Testis (tissue), 3 donors: ENCODE measurements around the gene STIM2. TPM values are rescaled to one million over a fixed set of nuclear protein-coding genes. Genes with fewer than 3 reads are reported as not detected.

ENCODE experiments used
- DNase-seq: peaks from one replicate; pipeline ENCODE4 v3.0.0-alpha.2; 2019
- H3K27ac ChIP-seq, 2 donors: fragments of 200-600 bp; sonication (generic); one replicate each; pipeline ENCODE4 v1.5.1; 2019
- H3K27me3 ChIP-seq: fragments of 200-600 bp; sonication (generic); one replicate; pipeline ENCODE4 v1.5.1; 2019
- H3K36me3 ChIP-seq: fragments of 200-600 bp; sonication (generic); one replicate; pipeline ENCODE4 v1.5.1; 2017; ENCODE audit warnings: low read depth; ENCODE audit errors: missing control alignments
- H3K4me1 ChIP-seq: fragments of 200-600 bp; sonication (generic); one replicate; pipeline ENCODE4 v1.5.1; 2019
- H3K4me3 ChIP-seq, 2 donors: fragments of 200-600 bp; sonication (generic); one replicate each; pipeline ENCODE4 v1.5.1; 2017 to 2019
- H3K9me3 ChIP-seq: fragments of 200-600 bp; sonication (generic); one replicate; pipeline ENCODE4 v1.5.1; 2017
- POLR2A ChIP-seq: fragments of 450-650 bp; IDR thresholded peaks from one replicate; pipeline ENCODE4 v1.6.1; 2017; ENCODE audit warnings: antibody characterized with exemption, mild to moderate bottlenecking, moderate library complexity
- WGBS, 2 donors: methylation state at CpG; one replicate each; pipeline ENCODE4 v1.1.5; 2018; 5-methylcytosine and 5-hydroxymethylcytosine counted together
- intact Hi-C: fragments of 100-400 bp; cut with DNase I; formaldehyde crosslinking; loops from one replicate; pipeline ENCODE4 v1.15.1; 2023; ENCODE audit warnings: low total_unique reads
- polyA plus RNA-seq: library from polyadenylated mRNA; stranded (reverse); fragments of 350-450 nt; fragmentation: Illumina TruSeq; extraction: RNeasy Lipid Tissue Mini Kit (QIAGEN cat#74804); gene quantifications from one replicate; pipeline ENCODE4 v1.2.3, GENCODE V29; 2014; ENCODE audit warnings: low read depth, low replicate concordance; ENCODE audit not compliant: insufficient read depth
- total RNA-seq, 2 donors: library from RNA; depleted of rRNA; stranded (reverse); fragments of >200 nt; gene quantifications; one replicate each; pipeline ENCODE4 v1.2.3, GENCODE V29; 2016
- TF ChIP-seq, protein P1 (sequence below), 3 experiments: fragments of 450-650 bp in 2 of 3; fragments of 200-600 bp in 1 of 3; sonication (generic) in 1 of 3; IDR thresholded peaks; one replicate each; pipeline ENCODE4 v1.5.1; 2016 to 2019; ENCODE audit warnings: antibody characterized with exemption in 3 of 3, mild to moderate bottlenecking in 2 of 3, moderate library complexity in 1 of 3

STIM2 gene
- total and polyA plus RNA-seq, 3 donors from 2014 or later, result 14.3 to 35.0 (median 29.4) TPM

DNA sequence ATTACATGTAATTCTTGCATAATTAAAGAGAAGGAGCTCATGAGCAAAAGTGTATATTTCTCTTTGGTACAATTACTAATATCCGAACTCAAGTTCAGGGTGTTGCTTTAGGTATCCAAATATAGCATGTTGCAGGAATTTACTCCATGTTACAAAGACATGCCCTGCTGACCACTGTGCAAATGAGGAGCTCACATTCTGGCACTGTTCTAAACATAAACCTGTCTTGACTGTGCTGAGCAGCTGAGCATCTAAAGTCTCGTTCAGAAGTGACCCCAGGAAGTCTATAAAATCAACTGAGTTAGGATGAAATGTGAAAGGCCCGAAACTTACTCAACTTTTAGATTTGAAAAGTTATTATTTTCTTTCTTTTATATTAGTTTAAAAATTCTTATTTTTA is 124.3 kb downstream of the STIM2 start:
- DNase-seq, result no peak
- Histone ChIP-seq H3K27me3 (no peaks in the 10 kb centered on the region), H3K4me3 (no peak overlapping the region), H3K36me3 (no peaks in the 10 kb centered on the region), H3K27ac (no peak overlapping the region), H3K9me3 (no peaks in the 10 kb centered on the region), H3K4me1 (no peaks in the 10 kb centered on the region)
- intact Hi-C loops, result no loop called here
- WGBS, 2 donors, result 85 to 86% methylated on average over 3 of the region's 3 CpGs
- TF ChIP-seq, protein P1, sequence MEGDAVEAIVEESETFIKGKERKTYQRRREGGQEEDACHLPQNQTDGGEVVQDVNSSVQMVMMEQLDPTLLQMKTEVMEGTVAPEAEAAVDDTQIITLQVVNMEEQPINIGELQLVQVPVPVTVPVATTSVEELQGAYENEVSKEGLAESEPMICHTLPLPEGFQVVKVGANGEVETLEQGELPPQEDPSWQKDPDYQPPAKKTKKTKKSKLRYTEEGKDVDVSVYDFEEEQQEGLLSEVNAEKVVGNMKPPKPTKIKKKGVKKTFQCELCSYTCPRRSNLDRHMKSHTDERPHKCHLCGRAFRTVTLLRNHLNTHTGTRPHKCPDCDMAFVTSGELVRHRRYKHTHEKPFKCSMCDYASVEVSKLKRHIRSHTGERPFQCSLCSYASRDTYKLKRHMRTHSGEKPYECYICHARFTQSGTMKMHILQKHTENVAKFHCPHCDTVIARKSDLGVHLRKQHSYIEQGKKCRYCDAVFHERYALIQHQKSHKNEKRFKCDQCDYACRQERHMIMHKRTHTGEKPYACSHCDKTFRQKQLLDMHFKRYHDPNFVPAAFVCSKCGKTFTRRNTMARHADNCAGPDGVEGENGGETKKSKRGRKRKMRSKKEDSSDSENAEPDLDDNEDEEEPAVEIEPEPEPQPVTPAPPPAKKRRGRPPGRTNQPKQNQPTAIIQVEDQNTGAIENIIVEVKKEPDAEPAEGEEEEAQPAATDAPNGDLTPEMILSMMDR (IDR thresholded peaks at IDR 0.05), result no peak
- no peak for TF ChIP-seq POLR2A

DNA sequence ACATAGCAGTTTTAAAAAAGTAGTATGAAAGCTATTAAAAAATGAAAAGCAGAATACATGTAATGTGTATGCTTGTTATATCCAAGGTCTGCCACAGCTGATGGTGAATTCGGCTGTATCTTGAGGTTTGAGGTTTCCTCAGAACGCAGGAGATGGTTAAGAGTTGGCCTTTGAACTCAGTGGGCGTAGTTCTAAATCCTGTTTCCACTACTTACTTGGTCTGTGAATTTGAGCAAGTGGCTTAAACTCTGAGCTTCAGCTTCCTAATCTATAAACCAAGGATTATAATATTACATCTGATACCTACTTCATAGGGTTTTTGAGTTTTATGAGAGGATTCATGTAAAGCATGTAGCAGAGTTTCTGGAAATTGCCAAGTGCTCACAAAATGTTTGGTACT is 125.2 kb downstream of the STIM2 start:
- WGBS, 2 donors, result 75% methylated on average over 3 of the region's 3 CpGs
- Histone ChIP-seq H3K4me1 (no peaks in the 10 kb centered on the region), H3K27ac (no peak overlapping the region), H3K4me3 (no peak overlapping the region), H3K27me3 (no peaks in the 10 kb centered on the region), H3K9me3 (no peaks in the 10 kb centered on the region), H3K36me3 (no peaks in the 10 kb centered on the region)
- DNase-seq, result no peak
- intact Hi-C loops, result no loop called here
- TF ChIP-seq POLR2A, result no peak
- TF ChIP-seq, protein P1 (IDR thresholded peaks at IDR 0.05), result no peak

DNA sequence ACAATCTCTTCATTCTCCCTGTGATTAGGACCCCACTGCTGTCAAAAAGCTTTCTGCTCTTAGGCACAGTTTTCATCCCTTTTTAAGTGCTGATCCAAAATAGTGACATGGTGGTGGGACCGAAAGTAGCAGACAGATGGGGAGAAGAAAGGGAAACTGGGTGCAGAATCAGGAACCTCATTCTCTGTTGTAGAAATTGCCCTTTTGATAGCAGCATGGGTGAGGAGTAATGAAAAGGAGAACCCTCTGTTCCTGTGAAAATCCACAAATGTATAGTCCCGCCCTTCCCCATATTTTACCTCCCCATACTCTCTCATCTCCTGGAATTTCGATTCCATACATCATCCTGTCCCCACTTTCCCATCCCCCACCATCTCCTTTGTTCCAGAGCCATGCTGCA is 126.5 kb downstream of the STIM2 start:
- Histone ChIP-seq H3K4me1 (peaks cover under 1% of the 10 kb centered on the region), H3K27ac (no peak overlapping the region), H3K27me3 (no peaks in the 10 kb centered on the region), H3K4me3 (no peak overlapping the region), H3K36me3 (no peaks in the 10 kb centered on the region), H3K9me3 (no peaks in the 10 kb centered on the region)
- intact Hi-C loops, result no loop called here
- 90 to 92% methylated on average over 3 of the region's 3 CpGs for WGBS, 2 donors
- no peak for DNase-seq
- no peak for TF ChIP-seq POLR2A
- TF ChIP-seq, protein P1 (IDR thresholded peaks at IDR 0.05), result no peak

DNA sequence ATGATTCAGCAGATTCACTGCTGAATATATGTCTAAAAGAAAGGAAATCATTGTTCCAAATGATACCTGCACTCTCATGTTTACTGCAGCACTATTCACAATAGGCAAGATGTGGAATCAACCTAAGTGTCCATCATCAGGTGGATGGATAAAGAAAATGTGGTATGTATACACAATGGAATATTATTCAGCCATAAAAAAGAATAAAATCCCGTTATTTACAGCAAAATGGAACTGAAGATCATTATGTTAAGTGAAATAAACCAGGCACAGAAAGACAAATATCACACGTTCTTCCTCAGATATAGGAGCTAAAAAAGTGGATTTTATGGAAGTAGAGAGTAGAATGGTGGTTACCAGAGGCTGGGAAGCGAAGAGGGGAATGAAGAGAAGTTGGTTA is 130.4 kb downstream of the STIM2 start:
- intact Hi-C loops, result no loop called here
- WGBS, 2 donors, result 91 to 94% methylated on average over 3 of the region's 3 CpGs

More for the DNA sequence above, 130.4 kb downstream of the STIM2 start:
- Histone ChIP-seq H3K27me3 (no peaks in the 10 kb centered on the region), H3K4me1 (peaks cover 18% of the 10 kb centered on the region), H3K27ac (no peak overlapping the region), H3K4me3 (no peak overlapping the region), H3K36me3 (no peaks in the 10 kb centered on the region), H3K9me3 (no peaks in the 10 kb centered on the region)
- TF ChIP-seq POLR2A, result no peak
- TF ChIP-seq, protein P1 (IDR thresholded peaks at IDR 0.05), result no peak
- DNase-seq, result no peak
